GM18907 (cell line): Measurements from ENCODE around the gene EPHA3.
"Not testable (repeated sequence)": the region's sequence is repeated elsewhere in the genome, so short reads cannot be mapped to it uniquely, and the experiment has no call there.

Experiments used
- ATAC-seq: cut with Tn5 transposase; IDR thresholded peaks from one replicate; pipeline ENCODE4 v1.9.1; 2021; ENCODE audit warnings: mild to moderate bottlenecking, moderate library complexity; ENCODE audit not compliant: unreplicated experiment

The EPHA3 gene

GRCh38 chr3:89350935-89351334 is 243.5 kb downstream of the EPHA3 start:
- ATAC-seq, result not testable (repeated sequence)

GRCh38 chr3:89353465-89353864 is 246.0 kb downstream of the EPHA3 start:
- no peak for ATAC-seq

GRCh38 chr3:89358281-89358680 is 250.9 kb downstream of the EPHA3 start:
- ATAC-seq, result no peak

DNA sequence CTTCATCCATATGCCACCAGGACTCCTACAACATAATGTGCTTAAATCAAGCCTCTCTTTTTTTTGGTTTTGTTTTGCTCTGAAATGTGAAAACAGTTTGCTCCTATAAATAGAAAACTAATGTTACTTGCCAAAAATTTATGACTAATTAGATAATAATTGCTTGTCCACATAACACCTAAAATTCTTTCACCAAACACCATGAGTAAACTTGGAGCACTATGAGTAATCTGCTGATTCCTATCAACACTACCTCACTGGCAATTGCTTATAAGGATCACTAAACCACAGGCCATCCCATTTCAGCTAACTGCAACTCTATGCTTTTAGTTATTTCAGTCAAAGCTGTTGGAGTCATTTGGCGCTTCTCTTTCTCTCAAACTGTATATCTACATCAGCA is 252.7 kb downstream of the EPHA3 start:
- no peak for ATAC-seq

- no peak for ATAC-seq
Measured at GRCh38 chr3:89362496-89362895, 255.1 kb downstream of the EPHA3 start.

GRCh38 chr3:89363171-89363570 is 255.8 kb downstream of the EPHA3 start:
- ATAC-seq, result no peak

DNA sequence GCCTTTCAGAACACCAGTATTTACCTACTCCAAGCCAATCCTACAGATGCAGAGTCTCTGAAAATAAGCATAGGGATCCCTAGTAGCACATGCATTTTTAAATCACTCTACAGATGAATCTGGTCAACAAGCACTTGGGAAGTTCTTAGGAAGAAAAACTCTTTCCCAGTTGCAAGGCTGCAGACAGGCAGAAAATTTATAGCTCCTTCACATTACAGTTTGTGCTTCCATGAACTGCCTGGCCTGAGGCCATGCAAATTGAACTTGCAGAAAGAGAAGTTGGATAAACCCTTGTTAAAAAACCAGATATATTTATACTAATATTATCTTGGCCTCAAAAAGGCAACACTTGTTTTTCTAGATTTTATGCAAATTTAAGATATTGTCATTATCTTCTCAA is 256.9 kb downstream of the EPHA3 start:
- no peak for ATAC-seq

GRCh38 chr3:89367166-89367565 is 259.7 kb downstream of the EPHA3 start:
- no peak for ATAC-seq

GRCh38 chr3:89368846-89369245 is 261.4 kb downstream of the EPHA3 start:
- ATAC-seq, result no peak

- no peak for ATAC-seq
Measured at GRCh38 chr3:89372456-89372855, 265.0 kb downstream of the EPHA3 start.

- no peak for ATAC-seq
Measured at GRCh38 chr3:89373434-89373833, 266.0 kb downstream of the EPHA3 start.

DNA sequence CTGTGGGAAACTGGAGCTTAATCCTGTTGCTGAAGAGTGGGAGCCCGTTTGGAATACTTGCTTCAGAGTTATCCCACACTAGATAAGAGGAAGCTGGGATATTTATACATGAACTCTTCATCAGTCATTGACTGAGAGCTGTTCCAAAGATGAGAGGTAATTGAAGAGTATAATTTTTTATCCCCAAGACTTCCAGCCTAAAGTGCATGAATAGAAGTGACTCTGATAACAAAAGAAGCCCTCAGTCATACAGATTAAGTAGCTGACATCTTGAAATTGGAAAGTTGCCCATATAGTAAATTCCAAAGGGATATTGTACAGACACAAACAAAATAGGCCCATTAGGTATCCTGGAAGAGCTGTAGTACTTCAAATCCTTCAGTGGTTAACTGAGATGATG is 268.0 kb downstream of the EPHA3 start:
- ATAC-seq, result no peak

DNA sequence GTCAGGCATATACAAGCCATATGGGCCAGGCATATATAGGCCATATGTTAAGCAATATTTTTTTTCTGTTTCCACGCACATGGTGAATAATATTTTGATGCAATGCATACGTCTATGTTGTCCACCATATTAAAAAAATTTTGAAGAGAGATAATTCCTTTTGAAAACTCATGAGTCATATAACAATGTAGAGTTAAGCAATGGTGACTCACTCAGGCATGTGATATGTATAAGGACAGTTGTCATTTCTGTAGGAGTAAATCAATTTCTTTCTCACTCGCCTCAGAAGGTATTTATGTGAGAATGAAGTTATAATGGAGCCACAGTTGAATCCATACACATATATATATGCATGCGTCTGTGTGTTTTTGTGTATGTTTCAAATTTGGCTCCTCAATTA is 272.6 kb downstream of the EPHA3 start:
- no peak for ATAC-seq

- ATAC-seq, result no peak
Measured at GRCh38 chr3:89392991-89393390, 285.6 kb downstream of the EPHA3 start.

- no peak for ATAC-seq
Measured at GRCh38 chr3:89395456-89395855, 288.0 kb downstream of the EPHA3 start.

GRCh38 chr3:89395996-89396395 is 288.6 kb downstream of the EPHA3 start:
- no peak for ATAC-seq

DNA sequence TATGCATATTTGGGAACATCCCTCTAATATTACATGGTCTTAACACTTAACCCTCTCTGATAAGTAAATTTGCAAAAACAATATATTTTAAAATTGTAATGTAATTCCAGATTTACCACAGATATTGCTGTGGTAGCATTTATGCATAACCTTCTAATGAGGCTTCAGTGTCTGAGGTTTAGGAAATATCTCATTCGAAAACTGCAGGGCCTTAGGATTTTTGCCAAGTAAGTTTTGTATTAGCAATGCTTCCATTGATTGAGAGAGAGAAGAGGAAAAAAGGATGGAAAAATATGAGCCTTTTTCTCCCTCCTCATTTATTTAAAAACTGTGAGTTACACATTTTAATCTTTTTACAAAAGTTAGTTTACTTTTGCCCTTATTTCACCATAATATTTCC is 294.6 kb downstream of the EPHA3 start:
- ATAC-seq, result no peak

DNA sequence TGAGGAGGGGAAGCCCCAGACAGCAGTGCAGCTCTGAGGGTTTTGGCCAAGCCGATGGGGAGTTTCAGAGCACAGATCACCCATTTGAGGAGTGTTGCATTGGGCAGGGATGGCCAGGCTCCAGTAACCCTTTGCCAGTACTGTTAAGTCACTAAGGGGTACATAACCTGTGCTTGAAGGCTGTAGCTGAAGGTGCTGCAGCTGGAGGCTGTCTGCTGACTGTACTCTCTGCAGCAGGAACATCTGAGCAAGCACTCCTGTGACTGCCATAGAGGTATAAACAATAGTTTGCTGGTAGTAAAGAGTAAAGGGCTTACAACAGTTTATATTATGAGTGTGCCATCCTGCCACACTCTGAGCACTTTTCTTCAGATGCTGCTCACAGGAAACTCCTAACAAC is 297.8 kb downstream of the EPHA3 start:
- ATAC-seq, result no peak

GRCh38 chr3:89405593-89405992 is 298.2 kb downstream of the EPHA3 start:
- ATAC-seq, result no peak

DNA sequence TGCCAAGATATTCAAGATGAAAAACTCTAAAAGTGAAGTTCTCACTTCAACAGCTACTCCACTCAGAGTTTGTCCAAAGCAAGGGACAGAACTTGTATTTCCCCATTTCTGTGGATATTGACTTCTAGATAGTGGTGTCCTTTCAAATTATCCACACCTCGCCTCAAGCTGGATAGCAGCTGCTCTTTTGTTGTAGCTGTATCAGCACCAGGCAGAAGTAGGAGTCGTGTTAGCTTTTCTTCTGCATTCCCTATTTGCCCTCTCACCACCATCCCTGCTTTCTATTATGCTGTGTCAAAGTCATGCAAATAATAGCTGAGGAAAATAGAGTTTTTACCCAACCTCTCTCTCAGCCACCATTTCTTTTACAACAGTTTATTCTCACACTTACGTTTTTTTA is 303.8 kb downstream of the EPHA3 start:
- no peak for ATAC-seq

GRCh38 chr3:89414270-89414669 is 306.8 kb downstream of the EPHA3 start:
- no peak for ATAC-seq

GRCh38 chr3:89419647-89420241 is 312.3 kb downstream of the EPHA3 start:
- no peak for ATAC-seq

GRCh38 chr3:89426060-89426459 is 318.6 kb downstream of the EPHA3 start:
- ATAC-seq, result no peak
